SK-N-SH (cell line): Measurements from ENCODE around the gene TMEM184A. TPM values are rescaled to one million over a fixed set of nuclear protein-coding genes. Genes with fewer than 3 reads are reported as not detected.

Experiments
- CTCF ChIA-PET: fragments of 300-600, 350-600 bp; formaldehyde crosslinking; extraction: SDS; loops from one replicate; lab custom pipeline; 2021; lab: Yijun Ruan, JAX
- POLR2A ChIA-PET: fragments of 350-600 bp; sonication (Branson Sonifier 250); formaldehyde crosslinking; extraction: SDS; loops from one replicate; lab custom pipeline; 2020; ENCODE audit warnings: antibody characterized with exemption, inconsistent platforms; lab: Yijun Ruan, JAX
- DNase-seq: peaks from one replicate; pipeline ENCODE4 v3.0.0; 2012
- H2AFZ ChIP-seq: fragments of 200-600 bp; sonication (generic); 2 replicates; pipeline ENCODE4 v1.8.1; 2016; ENCODE audit warnings: antibody characterized with exemption, mild to moderate bottlenecking, low read depth
- H3F3A ChIP-seq: fragments of 200-600 bp; sonication (generic); replicated peaks from 2 replicates; pipeline ENCODE3; 2016; ENCODE audit warnings: antibody characterized with exemption, mild to moderate bottlenecking; ENCODE audit not compliant: insufficient read depth
- H3K27ac ChIP-seq, 2 experiments: fragments of 200-500 bp in 1 of 2; fragments of 200-600 bp in 1 of 2; sonication (Bioruptor generic) in 1 of 2; sonication (generic), shearing (Covaris generic) in 1 of 2; 2 replicates each; pipeline versions ENCODE4 v1.5.1 to v1.6.1; 2014 to 2016; ENCODE audit warnings: low read depth in 2 of 2, inconsistent platforms in 1 of 2, low read length in 1 of 2, mild to moderate bottlenecking in 1 of 2, mixed read lengths in 1 of 2
- H3K27me3 ChIP-seq: fragments of 200-600 bp; sonication (generic), shearing (Covaris generic); 2 replicates; pipeline ENCODE4 v1.6.1; 2016; ENCODE audit warnings: mixed run types; ENCODE audit not compliant: insufficient read depth
- H3K36me3 ChIP-seq, 2 experiments: fragments of 200-500 bp in 1 of 2; fragments of 200-600 bp in 1 of 2; sonication (Bioruptor generic) in 1 of 2; sonication (generic) in 1 of 2; replicated peaks in 1 of 2; 2 replicates each; pipeline versions ENCODE3 to v1.5.1; 2014 to 2016; ENCODE audit warnings: low read length in 1 of 2, mild to moderate bottlenecking in 1 of 2; ENCODE audit not compliant: insufficient read depth in 2 of 2, control insufficient read depth in 1 of 2
- H3K4me1 ChIP-seq, 2 experiments: fragments of 200-500 bp in 1 of 2; fragments of 200-600 bp in 1 of 2; sonication (Bioruptor generic) in 1 of 2; sonication (generic), shearing (Covaris generic) in 1 of 2; 2 replicates each; pipeline versions ENCODE4 v1.5.1 to v1.6.1; 2014 to 2016; ENCODE audit warnings: low read depth in 1 of 2, low read length in 1 of 2, mixed run types in 1 of 2; ENCODE audit not compliant: insufficient read depth in 2 of 2, control insufficient read depth in 1 of 2
- H3K4me2 ChIP-seq: fragments of 200-600 bp; sonication (generic), shearing (Covaris generic); 2 replicates; pipeline ENCODE4 v1.6.1; 2017; ENCODE audit warnings: mixed run types
- H3K4me3 ChIP-seq, 2 experiments: fragments of 200-500 bp in 1 of 2; fragments of 200-600 bp in 1 of 2; sonication (Bioruptor generic) in 1 of 2; sonication (generic), shearing (Covaris generic) in 1 of 2; 2 replicates each; pipeline versions ENCODE4 v1.5.1 to v1.8.1; 2014 to 2016; ENCODE audit warnings: low read depth in 2 of 2, inconsistent platforms in 1 of 2, low read length in 1 of 2, mild to moderate bottlenecking in 1 of 2, mixed read lengths in 1 of 2, moderate library complexity in 1 of 2
- H3K79me2 ChIP-seq: fragments of 200-600 bp; sonication (generic); 2 replicates; pipeline ENCODE4 v1.8.1; 2017; ENCODE audit warnings: mild to moderate bottlenecking; ENCODE audit not compliant: insufficient read depth
- H3K9ac ChIP-seq: fragments of 200-600 bp; sonication (generic); 2 replicates; pipeline ENCODE4 v1.6.1; 2017; ENCODE audit warnings: mixed run types
- H3K9me2 ChIP-seq: fragments of 200-600 bp; sonication (generic); 2 replicates; pipeline ENCODE4 v1.6.1; 2017; ENCODE audit warnings: mixed run types
- H3K9me3 ChIP-seq: fragments of 200-600 bp; sonication (generic); 2 replicates; pipeline ENCODE4 v1.6.1; 2017; ENCODE audit warnings: mixed run types, mild to moderate bottlenecking, moderate library complexity
- H4K20me1 ChIP-seq: fragments of 200-600 bp; sonication (generic); 2 replicates; pipeline ENCODE4 v1.6.1; 2017; ENCODE audit warnings: mild to moderate bottlenecking, mixed run types; ENCODE audit not compliant: insufficient read depth
- CHD2 ChIP-seq: fragments of 150-350 bp; IDR thresholded peaks from 2 replicates; pipeline ENCODE4 v1.6.1; 2018; ENCODE audit warnings: low read length; ENCODE audit not compliant: partially characterized antibody
- FOXJ3 ChIP-seq: sonication (generic); formaldehyde crosslinking; IDR thresholded peaks from 2 replicates; pipeline ENCODE4 v1.5.1; 2020; ENCODE audit warnings: mild to moderate bottlenecking, missing genetic modification reagents
- GATA2 ChIP-seq: sonication (generic); formaldehyde crosslinking; IDR thresholded peaks from 2 replicates; pipeline ENCODE4 v1.5.0; 2020; ENCODE audit warnings: mild to moderate bottlenecking, missing genetic modification reagents
- JUND ChIP-seq: IDR thresholded peaks from 2 replicates; pipeline ENCODE4 v1.4.0; 2012
- MEF2A ChIP-seq: IDR thresholded peaks from 2 replicates; pipeline ENCODE4 v1.4.0; 2012; ENCODE audit warnings: low read depth, borderline replicate concordance
- MXI1 ChIP-seq: IDR thresholded peaks from 2 replicates; pipeline ENCODE4 v1.6.1; 2012; ENCODE audit warnings: mild to moderate bottlenecking, low read depth, low read length, improper control_type of control experiment
- POLR2AphosphoS5 ChIP-seq: IDR thresholded peaks from 2 replicates; pipeline ENCODE4 v1.6.1; 2012; ENCODE audit warnings: low read depth, low read length
- RAD21 ChIP-seq: IDR thresholded peaks from 2 replicates; pipeline ENCODE4 v1.6.1; 2012; ENCODE audit warnings: mild to moderate bottlenecking, low read length
- RFX5 ChIP-seq: IDR thresholded peaks from 2 replicates; pipeline ENCODE4 v1.6.1; 2012; ENCODE audit warnings: mild to moderate bottlenecking, improper control_type of control experiment, low read length
- RXRA ChIP-seq: IDR thresholded peaks from 2 replicates; pipeline ENCODE4 v1.4.0; 2012; ENCODE audit warnings: low read depth, mild to moderate bottlenecking, borderline replicate concordance
- SIN3A ChIP-seq: IDR thresholded peaks from 2 replicates; pipeline ENCODE4 v1.6.1; 2012; ENCODE audit warnings: low read depth, mild to moderate bottlenecking, low read length, moderate library complexity, borderline replicate concordance
- TAF1 ChIP-seq: IDR thresholded peaks from 2 replicates; pipeline ENCODE4 v1.6.1; 2012; ENCODE audit warnings: low read depth, mild to moderate bottlenecking, low read length, moderate library complexity, borderline replicate concordance
- TCF12 ChIP-seq: IDR thresholded peaks from 2 replicates; pipeline ENCODE4 v1.4.0; 2012
- TEAD4 ChIP-seq: IDR thresholded peaks from 2 replicates; pipeline ENCODE4 v1.4.0; 2012; ENCODE audit warnings: mild to moderate bottlenecking, borderline replicate concordance; ENCODE audit not compliant: insufficient read depth
- WGBS: methylation state at CpG from one replicate; pipeline ENCODE4 v1.1.6; 2017; ENCODE audit warnings: low lambda C conversion rate; 5-methylcytosine and 5-hydroxymethylcytosine counted together
- polyA plus RNA-seq, 3 experiments: library from polyadenylated mRNA; depleted of rRNA; stranded (reverse); fragments of >200 nt; gene quantifications; 2 replicates each; pipeline ENCODE4 v1.2.3, GENCODE V29; 2012
- TF ChIP-seq, protein P1 (sequence below): IDR thresholded peaks from 2 replicates; pipeline ENCODE4 v1.4.0; 2012; ENCODE audit warnings: low read depth, borderline replicate concordance
- TF ChIP-seq, protein P2 (sequence below): fragments of 150-350 bp; IDR thresholded peaks from 2 replicates; pipeline ENCODE4 v1.6.1; 2016; ENCODE audit warnings: mild to moderate bottlenecking, low read depth, low read length
- TF ChIP-seq, protein P3 (sequence below): IDR thresholded peaks from 2 replicates; pipeline ENCODE4 v1.6.1; 2012; ENCODE audit warnings: mild to moderate bottlenecking, low read depth, low read length, moderate library complexity
- TF ChIP-seq, protein P4 (sequence below): IDR thresholded peaks from 2 replicates; pipeline ENCODE4; 2012

The TMEM184A gene
- polyA plus RNA-seq, 1 of the 3 experiments (the other 2 are of a cell fraction), result 1.5 TPM

DNA sequence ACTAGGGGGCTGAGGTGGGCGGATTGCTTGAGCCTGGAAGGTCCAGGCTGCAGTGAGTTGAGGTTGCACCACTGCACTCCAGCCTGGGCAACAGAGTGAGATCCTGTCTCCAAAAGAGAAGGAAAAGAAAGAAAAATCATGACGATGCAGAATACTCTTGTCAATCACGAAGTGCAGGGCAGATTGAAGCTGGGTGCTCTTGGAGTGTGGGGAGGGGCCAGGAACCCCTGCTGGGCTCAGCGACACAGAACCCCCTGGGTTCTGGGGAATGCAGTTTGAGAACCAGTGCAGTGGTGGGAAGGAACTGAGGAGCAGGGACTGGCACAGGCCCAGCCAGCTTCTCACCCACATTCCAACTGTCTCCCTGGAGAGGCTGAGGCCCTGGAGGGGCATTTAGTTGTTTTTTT lies 41.0 kb downstream of the TMEM184A start:
- POLR2A ChIA-PET, result interaction anchor here (0.6 kb wide), 1 partner anchor 861 kb away, joined by 3 read pairs; no protein-coding TSS in a partner anchor
- Histone ChIP-seq H3K27ac (no peak overlapping the region), H3K9me2 (no peaks in the 10 kb centered on the region), H3F3A (no peaks in the 10 kb centered on the region), H2AFZ (no peak overlapping the region), H3K4me2 (no peak overlapping the region), H3K27me3 (no peaks in the 10 kb centered on the region), H3K4me3 (no peak overlapping the region), H3K79me2 (no peaks in the 10 kb centered on the region), H3K36me3 (no peaks in the 10 kb centered on the region), H3K9ac (no peak overlapping the region), H4K20me1 (no peaks in the 10 kb centered on the region), H3K4me1 (peaks cover 0 to 4% of the 10 kb centered on the region in 2 experiments; a peak in 1 of 4 replicates), H3K9me3 (no peaks in the 10 kb centered on the region)
- WGBS, result 69% methylated on average over 4 of the region's 4 CpGs
- TF ChIP-seq SIN3A (no peak), RAD21 (no peak)
- TF ChIP-seq, protein P1, sequence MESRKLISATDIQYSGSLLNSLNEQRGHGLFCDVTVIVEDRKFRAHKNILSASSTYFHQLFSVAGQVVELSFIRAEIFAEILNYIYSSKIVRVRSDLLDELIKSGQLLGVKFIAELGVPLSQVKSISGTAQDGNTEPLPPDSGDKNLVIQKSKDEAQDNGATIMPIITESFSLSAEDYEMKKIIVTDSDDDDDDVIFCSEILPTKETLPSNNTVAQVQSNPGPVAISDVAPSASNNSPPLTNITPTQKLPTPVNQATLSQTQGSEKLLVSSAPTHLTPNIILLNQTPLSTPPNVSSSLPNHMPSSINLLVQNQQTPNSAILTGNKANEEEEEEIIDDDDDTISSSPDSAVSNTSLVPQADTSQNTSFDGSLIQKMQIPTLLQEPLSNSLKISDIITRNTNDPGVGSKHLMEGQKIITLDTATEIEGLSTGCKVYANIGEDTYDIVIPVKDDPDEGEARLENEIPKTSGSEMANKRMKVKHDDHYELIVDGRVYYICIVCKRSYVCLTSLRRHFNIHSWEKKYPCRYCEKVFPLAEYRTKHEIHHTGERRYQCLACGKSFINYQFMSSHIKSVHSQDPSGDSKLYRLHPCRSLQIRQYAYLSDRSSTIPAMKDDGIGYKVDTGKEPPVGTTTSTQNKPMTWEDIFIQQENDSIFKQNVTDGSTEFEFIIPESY, result no peak
- DNase-seq, result no peak
- CTCF ChIA-PET, result interaction anchor here (0.9 to 3.6 kb wide), 4 partner anchors 9 to 332 kb away, joined by 3 to 18 read pairs (median 4); no protein-coding TSS in a partner anchor

DNA sequence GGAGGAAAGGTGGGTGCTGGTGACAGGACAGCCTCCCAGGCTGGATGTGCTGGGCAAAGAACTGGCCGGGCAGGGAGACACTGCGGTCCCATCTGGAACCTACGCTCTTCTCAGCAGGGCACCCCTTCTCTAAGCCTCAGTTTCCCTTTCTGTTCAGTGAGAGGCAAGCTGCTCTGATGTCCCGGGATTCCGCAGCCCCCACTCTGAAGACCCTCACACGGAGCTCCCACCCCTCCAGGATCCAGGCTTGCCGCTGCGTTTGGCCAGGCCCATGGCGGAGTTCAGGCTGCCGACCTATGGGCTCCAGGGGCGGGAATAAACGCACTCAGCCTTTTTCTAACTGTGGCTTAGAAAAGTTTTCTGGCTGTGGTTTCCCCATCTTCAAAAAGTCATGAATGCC lies 41.6 kb downstream of the TMEM184A start:
- H3K4me1 ChIP-seq, result peaks cover 0 to 4% of the 10 kb centered on the region in 2 experiments; a peak in 1 of 4 replicates
- H3K27me3 ChIP-seq, result no peaks in the 10 kb centered on the region
- no peaks in the 10 kb centered on the region for H3K36me3 ChIP-seq
- no peak overlapping the region for H3K4me2 ChIP-seq
- ChIA-PET CTCF (interaction anchor here (1.7 to 3.6 kb wide), 2 partner anchors 9 to 11 kb away, joined by 4 to 18 read pairs; partner anchors contain the start of gene INTS1), POLR2A (interaction anchor here (0.6 kb wide), 1 partner anchor 862 kb away, joined by 3 read pairs; no protein-coding TSS in a partner anchor)
- H3K79me2 ChIP-seq, result no peaks in the 10 kb centered on the region
- no peaks in the 10 kb centered on the region for H3K9me3 ChIP-seq
- no peak for DNase-seq
- no peak overlapping the region for H3K9ac ChIP-seq
- no peaks in the 10 kb centered on the region for H3K9me2 ChIP-seq
- H2AFZ ChIP-seq, result no peak overlapping the region
- no peaks in the 10 kb centered on the region for H3F3A ChIP-seq
- H3K27ac ChIP-seq, result no peak overlapping the region
- no peak overlapping the region for H3K4me3 ChIP-seq
- 87% methylated on average over 12 of the region's 12 CpGs for WGBS
- H4K20me1 ChIP-seq, result no peaks in the 10 kb centered on the region
- TF ChIP-seq TEAD4 (no peak), SIN3A (no peak), POLR2AphosphoS5 (no peak), JUND (no peak), GATA2 (CRISPR knock-in tag) (no peak), TAF1 (no peak), CHD2 (no peak), MXI1 (no peak), TCF12 (no peak), RXRA (no peak), MEF2A (no peak), FOXJ3 (CRISPR knock-in tag) (no peak), RFX5 (no peak)
- TF ChIP-seq, protein P2, sequence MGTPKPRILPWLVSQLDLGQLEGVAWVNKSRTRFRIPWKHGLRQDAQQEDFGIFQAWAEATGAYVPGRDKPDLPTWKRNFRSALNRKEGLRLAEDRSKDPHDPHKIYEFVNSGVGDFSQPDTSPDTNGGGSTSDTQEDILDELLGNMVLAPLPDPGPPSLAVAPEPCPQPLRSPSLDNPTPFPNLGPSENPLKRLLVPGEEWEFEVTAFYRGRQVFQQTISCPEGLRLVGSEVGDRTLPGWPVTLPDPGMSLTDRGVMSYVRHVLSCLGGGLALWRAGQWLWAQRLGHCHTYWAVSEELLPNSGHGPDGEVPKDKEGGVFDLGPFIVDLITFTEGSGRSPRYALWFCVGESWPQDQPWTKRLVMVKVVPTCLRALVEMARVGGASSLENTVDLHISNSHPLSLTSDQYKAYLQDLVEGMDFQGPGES, result no peak
- TF ChIP-seq, protein P3, sequence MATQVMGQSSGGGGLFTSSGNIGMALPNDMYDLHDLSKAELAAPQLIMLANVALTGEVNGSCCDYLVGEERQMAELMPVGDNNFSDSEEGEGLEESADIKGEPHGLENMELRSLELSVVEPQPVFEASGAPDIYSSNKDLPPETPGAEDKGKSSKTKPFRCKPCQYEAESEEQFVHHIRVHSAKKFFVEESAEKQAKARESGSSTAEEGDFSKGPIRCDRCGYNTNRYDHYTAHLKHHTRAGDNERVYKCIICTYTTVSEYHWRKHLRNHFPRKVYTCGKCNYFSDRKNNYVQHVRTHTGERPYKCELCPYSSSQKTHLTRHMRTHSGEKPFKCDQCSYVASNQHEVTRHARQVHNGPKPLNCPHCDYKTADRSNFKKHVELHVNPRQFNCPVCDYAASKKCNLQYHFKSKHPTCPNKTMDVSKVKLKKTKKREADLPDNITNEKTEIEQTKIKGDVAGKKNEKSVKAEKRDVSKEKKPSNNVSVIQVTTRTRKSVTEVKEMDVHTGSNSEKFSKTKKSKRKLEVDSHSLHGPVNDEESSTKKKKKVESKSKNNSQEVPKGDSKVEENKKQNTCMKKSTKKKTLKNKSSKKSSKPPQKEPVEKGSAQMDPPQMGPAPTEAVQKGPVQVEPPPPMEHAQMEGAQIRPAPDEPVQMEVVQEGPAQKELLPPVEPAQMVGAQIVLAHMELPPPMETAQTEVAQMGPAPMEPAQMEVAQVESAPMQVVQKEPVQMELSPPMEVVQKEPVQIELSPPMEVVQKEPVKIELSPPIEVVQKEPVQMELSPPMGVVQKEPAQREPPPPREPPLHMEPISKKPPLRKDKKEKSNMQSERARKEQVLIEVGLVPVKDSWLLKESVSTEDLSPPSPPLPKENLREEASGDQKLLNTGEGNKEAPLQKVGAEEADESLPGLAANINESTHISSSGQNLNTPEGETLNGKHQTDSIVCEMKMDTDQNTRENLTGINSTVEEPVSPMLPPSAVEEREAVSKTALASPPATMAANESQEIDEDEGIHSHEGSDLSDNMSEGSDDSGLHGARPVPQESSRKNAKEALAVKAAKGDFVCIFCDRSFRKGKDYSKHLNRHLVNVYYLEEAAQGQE, result no peak
- TF ChIP-seq, protein P4, sequence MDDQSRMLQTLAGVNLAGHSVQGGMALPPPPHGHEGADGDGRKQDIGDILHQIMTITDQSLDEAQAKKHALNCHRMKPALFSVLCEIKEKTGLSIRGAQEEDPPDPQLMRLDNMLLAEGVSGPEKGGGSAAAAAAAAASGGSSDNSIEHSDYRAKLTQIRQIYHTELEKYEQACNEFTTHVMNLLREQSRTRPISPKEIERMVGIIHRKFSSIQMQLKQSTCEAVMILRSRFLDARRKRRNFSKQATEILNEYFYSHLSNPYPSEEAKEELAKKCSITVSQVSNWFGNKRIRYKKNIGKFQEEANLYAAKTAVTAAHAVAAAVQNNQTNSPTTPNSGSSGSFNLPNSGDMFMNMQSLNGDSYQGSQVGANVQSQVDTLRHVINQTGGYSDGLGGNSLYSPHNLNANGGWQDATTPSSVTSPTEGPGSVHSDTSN, result no peak
